Measurements from ENCODE around the gene RS1. TPM values are rescaled to one million over a fixed set of nuclear protein-coding genes. Genes with fewer than 3 reads are reported as not detected.

The RS1 gene
- polyA plus RNA-seq, 1 experiment = not detected

DNA sequence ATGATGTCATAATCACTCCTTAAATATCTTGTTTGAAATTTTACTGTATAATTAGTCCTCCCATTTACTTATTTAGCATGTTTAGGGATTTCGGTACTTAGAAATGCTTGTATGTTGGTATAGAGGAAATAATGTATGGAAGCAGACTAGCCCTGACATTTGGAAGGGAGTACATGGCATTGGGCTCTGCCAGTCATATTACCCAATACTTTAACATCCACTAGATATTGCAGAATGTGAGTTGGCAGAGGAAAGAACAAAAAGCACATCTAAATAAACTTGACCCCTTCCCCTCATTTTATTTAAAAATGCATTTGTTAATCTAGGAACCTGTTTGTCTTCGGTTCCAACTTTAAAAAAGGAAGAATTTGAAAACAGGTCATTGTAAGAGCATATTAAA, 77.8 kb downstream of the RS1 start:
- Histone ChIP-seq H3K4me3 (ENCODE audit: low read depth, low read length) (no peak overlapping the region), H3K27ac (ENCODE audit: low read depth, low read length) (no peak overlapping the region), H3K27me3 (ENCODE audit: control insufficient read depth, insufficient read depth, low read length) (no peaks in the 10 kb centered on the region), H3K9me3 (ENCODE audit: control insufficient read depth, insufficient read depth, low read length) (no peaks in the 10 kb centered on the region)
- TF ChIP-seq, protein P1, sequence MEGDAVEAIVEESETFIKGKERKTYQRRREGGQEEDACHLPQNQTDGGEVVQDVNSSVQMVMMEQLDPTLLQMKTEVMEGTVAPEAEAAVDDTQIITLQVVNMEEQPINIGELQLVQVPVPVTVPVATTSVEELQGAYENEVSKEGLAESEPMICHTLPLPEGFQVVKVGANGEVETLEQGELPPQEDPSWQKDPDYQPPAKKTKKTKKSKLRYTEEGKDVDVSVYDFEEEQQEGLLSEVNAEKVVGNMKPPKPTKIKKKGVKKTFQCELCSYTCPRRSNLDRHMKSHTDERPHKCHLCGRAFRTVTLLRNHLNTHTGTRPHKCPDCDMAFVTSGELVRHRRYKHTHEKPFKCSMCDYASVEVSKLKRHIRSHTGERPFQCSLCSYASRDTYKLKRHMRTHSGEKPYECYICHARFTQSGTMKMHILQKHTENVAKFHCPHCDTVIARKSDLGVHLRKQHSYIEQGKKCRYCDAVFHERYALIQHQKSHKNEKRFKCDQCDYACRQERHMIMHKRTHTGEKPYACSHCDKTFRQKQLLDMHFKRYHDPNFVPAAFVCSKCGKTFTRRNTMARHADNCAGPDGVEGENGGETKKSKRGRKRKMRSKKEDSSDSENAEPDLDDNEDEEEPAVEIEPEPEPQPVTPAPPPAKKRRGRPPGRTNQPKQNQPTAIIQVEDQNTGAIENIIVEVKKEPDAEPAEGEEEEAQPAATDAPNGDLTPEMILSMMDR (IDR thresholded peaks at IDR 0.05; ENCODE audit: low read depth, low read length) = no peak
- POLR2A ChIA-PET = no interaction called here
- CTCF ChIA-PET = no interaction called here
- DNase-seq (ENCODE audit: low read depth, low spot score) = no peak

GRCh38 chrX:18591834-18592233, 80.1 kb downstream of the RS1 start:
- ChIA-PET POLR2A (no interaction called here), CTCF (no interaction called here)
- Histone ChIP-seq H3K27me3 (ENCODE audit: control insufficient read depth, insufficient read depth, low read length) (no peaks in the 10 kb centered on the region), H3K4me3 (ENCODE audit: low read depth, low read length) (no peak overlapping the region), H3K9me3 (ENCODE audit: control insufficient read depth, insufficient read depth, low read length) (no peaks in the 10 kb centered on the region), H3K27ac (ENCODE audit: low read depth, low read length) (no peak overlapping the region)
- DNase-seq (ENCODE audit: low read depth, low spot score) = no peak
- TF ChIP-seq, protein P1 (IDR thresholded peaks at IDR 0.05; ENCODE audit: low read depth, low read length) = no peak

Other genes with a start within 250 kb of the RS1 start
- gene CDKL5, start 246.5 kb downstream of the RS1 start, polyA plus RNA-seq (2011; rRNA removed) = 9.6 and 13.3 TPM in 2 replicates
- gene PPEF1, start 35.5 kb upstream of the RS1 start, polyA plus RNA-seq (2011; rRNA removed) = not detected in 2 replicates

Data from AG04450 (cell line).